ENCODE results near the gene APEX1.

DNA sequence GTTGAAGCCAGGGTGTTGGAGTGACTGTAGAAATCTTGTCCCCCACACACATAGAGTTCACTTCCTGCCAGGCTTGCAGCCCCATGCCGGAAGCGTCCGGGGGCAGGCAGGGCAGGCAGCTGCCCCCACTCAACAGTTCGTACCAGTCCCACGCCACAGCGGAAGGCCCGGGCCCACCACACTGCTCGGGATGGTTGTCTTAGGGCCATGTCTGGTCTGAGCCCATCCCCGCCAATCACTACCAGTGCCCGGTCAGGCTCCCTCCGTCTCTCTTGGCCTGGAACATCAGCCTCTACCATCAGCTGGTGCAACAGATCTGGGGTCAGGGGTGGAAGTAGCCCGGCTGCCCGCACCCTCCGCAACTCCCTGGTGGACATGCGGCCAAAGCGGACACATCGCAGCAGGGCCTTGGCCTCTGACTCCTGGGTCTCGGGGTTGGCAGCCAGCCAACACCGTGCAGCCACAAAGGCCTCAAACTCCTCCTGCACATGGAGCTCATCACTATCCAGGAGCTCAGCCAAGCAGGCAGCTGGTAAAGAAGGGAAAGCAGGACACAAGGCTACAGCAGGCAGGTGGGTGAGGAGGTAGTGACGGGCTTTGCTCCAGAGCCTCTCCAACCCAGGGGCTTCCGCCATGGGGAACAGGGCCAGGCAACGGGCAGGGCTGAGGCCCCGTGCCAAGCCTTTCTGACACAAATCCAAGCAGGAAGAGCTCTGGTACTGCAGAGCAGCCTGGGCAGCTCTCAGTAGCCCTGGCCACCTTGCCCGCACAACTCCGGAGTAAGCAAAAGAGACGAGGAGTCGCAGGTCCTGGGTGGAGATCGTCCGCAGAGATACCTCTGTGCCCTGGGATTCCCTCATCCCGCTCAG is 25.0 kb upstream of the APEX1 start:
- TF ChIP-seq, protein P1, sequence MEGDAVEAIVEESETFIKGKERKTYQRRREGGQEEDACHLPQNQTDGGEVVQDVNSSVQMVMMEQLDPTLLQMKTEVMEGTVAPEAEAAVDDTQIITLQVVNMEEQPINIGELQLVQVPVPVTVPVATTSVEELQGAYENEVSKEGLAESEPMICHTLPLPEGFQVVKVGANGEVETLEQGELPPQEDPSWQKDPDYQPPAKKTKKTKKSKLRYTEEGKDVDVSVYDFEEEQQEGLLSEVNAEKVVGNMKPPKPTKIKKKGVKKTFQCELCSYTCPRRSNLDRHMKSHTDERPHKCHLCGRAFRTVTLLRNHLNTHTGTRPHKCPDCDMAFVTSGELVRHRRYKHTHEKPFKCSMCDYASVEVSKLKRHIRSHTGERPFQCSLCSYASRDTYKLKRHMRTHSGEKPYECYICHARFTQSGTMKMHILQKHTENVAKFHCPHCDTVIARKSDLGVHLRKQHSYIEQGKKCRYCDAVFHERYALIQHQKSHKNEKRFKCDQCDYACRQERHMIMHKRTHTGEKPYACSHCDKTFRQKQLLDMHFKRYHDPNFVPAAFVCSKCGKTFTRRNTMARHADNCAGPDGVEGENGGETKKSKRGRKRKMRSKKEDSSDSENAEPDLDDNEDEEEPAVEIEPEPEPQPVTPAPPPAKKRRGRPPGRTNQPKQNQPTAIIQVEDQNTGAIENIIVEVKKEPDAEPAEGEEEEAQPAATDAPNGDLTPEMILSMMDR (IDR thresholded peaks at IDR 0.05) = no peak
- no peak for TF ChIP-seq POLR2A (IDR thresholded peaks at IDR 0.05)

Data from tibial nerve (tissue), 3 donors.